Body of pancreas (tissue), 4 donors: ENCODE data around the gene IL34. TPM values are rescaled to one million over a fixed set of nuclear protein-coding genes. Genes with fewer than 3 reads are reported as not detected.

Experiments used
- ATAC-seq: fragments of 150-250 bp; one replicate; pipeline ENCODE4 v1.9.1; 2016
- DNase-seq, 4 donors: peaks; one replicate each; pipeline ENCODE4 v3.0.0-alpha.2; 2019
- H3K27ac ChIP-seq, 4 donors: fragments of 200-600 bp; sonication (generic); 1 replicate in 3 of 4; 2 replicates in 1 of 4; pipeline versions ENCODE4 v1.5.1 to v1.6.1; 2016 to 2019; ENCODE audit warnings: mild to moderate bottlenecking in 1 of 4, mixed read lengths in 1 of 4, moderate library complexity in 1 of 4
- H3K27me3 ChIP-seq, 2 donors: fragments of 200-600 bp; sonication (generic); one replicate each; pipeline ENCODE4 v1.6.0; 2016; ENCODE audit warnings: mild to moderate bottlenecking in 1 of 2
- H3K36me3 ChIP-seq, 2 donors: fragments of 200-600 bp; sonication (generic); replicated peaks in 1 of 2; 2 replicates each; pipeline ENCODE4 v1.5.1; 2016; ENCODE audit warnings: low read depth in 2 of 2; ENCODE audit not compliant: insufficient read depth in 1 of 2
- H3K4me1 ChIP-seq: fragments of 200-600 bp; sonication (generic); one replicate; pipeline ENCODE4 v1.6.0; 2016
- H3K4me3 ChIP-seq, 2 donors: fragments of 200-600 bp; sonication (generic); 1 replicate in 1 of 2; 2 replicates in 1 of 2; pipeline ENCODE4 v1.5.1; 2016 to 2019
- H3K9me3 ChIP-seq, 3 donors: fragments of 200-600 bp; sonication (generic); 1 replicate in 2 of 3; 2 replicates in 1 of 3; pipeline ENCODE4 v1.5.1; 2016
- CTCF ChIP-seq, 7 experiments: fragments of 450-650 bp in 4 of 7; fragments of 200-600 bp in 3 of 7; sonication (generic) in 3 of 7; IDR thresholded peaks; one replicate each; pipeline ENCODE4 v1.5.1; 2016 to 2019; ENCODE audit warnings: antibody characterized with exemption in 7 of 7
- POLR2A ChIP-seq, 3 donors: fragments of 450-650 bp; IDR thresholded peaks; one replicate each; pipeline ENCODE4 v1.6.1; 2016; ENCODE audit warnings: antibody characterized with exemption in 3 of 3, mild to moderate bottlenecking in 2 of 3
- WGBS, 2 donors: methylation state at CpG; one replicate each; pipeline ENCODE4 v1.1.5; 2017; 5-methylcytosine and 5-hydroxymethylcytosine counted together
- intact Hi-C: fragments of 100-400 bp; cut with DNase I; formaldehyde crosslinking; loops from one replicate; pipeline ENCODE4 v1.15.1; 2023
- total RNA-seq, 2 donors: library from RNA; depleted of rRNA; stranded (reverse); fragments of >200 nt; gene quantifications; one replicate each; pipeline ENCODE4 v1.1.0, GENCODE V29; 2016

The IL34 gene
- total RNA-seq, 2 donors from 2014 or later = 0.78 to 3.0 TPM

GRCh38 chr16:70703835-70704381, 57.5 kb downstream of the IL34 start:
- ATAC-seq = no peak
- no peaks in the 10 kb centered on the region for H3K36me3 ChIP-seq
- TF ChIP-seq POLR2A (IDR thresholded peaks at IDR 0.05) (no peak), CTCF (IDR thresholded peaks at IDR 0.05) (no peak)
- no peak for DNase-seq
- intact Hi-C loops = no loop called here
- H3K4me3 ChIP-seq = no peak overlapping the region
- no peaks in the 10 kb centered on the region for H3K27me3 ChIP-seq
- WGBS, 2 donors = 89 to 91% methylated on average over 3 to 6 of the region's 6 CpGs
- H3K4me1 ChIP-seq = no peaks in the 10 kb centered on the region
- peak overlapping the region in 2 of 4 donors; percentile 18 to 54 for H3K27ac ChIP-seq
- no peaks in the 10 kb centered on the region for H3K9me3 ChIP-seq

- TF ChIP-seq POLR2A (IDR thresholded peaks at IDR 0.05) (no peak), CTCF (IDR thresholded peaks at IDR 0.05) (no peak)
- Histone ChIP-seq H3K27ac (no peak overlapping the region), H3K27me3 (no peaks in the 10 kb centered on the region), H3K9me3 (no peaks in the 10 kb centered on the region), H3K4me3 (no peak overlapping the region), H3K36me3 (no peaks in the 10 kb centered on the region), H3K4me1 (no peaks in the 10 kb centered on the region)
- intact Hi-C loops = no loop called here
- WGBS, 2 donors = 89 to 96% methylated on average over 8 to 9 of the region's 11 CpGs
- no peak for DNase-seq
- ATAC-seq = no peak
These were observed 58.2 kb downstream of the IL34 start for GRCh38 chr16:70704586-70704985.

- intact Hi-C loops = no loop called here
- Histone ChIP-seq H3K9me3 (no peaks in the 10 kb centered on the region), H3K27me3 (no peaks in the 10 kb centered on the region), H3K4me1 (no peaks in the 10 kb centered on the region), H3K27ac (no peak overlapping the region), H3K4me3 (no peak overlapping the region), H3K36me3 (no peaks in the 10 kb centered on the region)
- WGBS, 2 donors = 80 to 92% methylated on average over 3 to 8 of the region's 8 CpGs
- ATAC-seq = no peak
- TF ChIP-seq CTCF (IDR thresholded peaks at IDR 0.05) (no peak), POLR2A (IDR thresholded peaks at IDR 0.05) (no peak)
- no peak for DNase-seq
These were observed 58.7 kb downstream of the IL34 start for GRCh38 chr16:70705056-70705455.

- Histone ChIP-seq H3K4me3 (no peak overlapping the region), H3K36me3 (no peaks in the 10 kb centered on the region), H3K27me3 (no peaks in the 10 kb centered on the region), H3K27ac (no peak overlapping the region), H3K9me3 (no peaks in the 10 kb centered on the region), H3K4me1 (no peaks in the 10 kb centered on the region)
- intact Hi-C loops = no loop called here
- TF ChIP-seq CTCF (IDR thresholded peaks at IDR 0.05) (no peak), POLR2A (IDR thresholded peaks at IDR 0.05) (no peak)
- 68 to 81% methylated on average over 7 of the region's 7 CpGs for WGBS, 2 donors
- DNase-seq (no peak), ATAC-seq (no peak)
These were observed 60.6 kb downstream of the IL34 start for GRCh38 chr16:70706948-70707465.
